IMR-90 (cell line): ENCODE results near the gene RPH3AL. TPM values are rescaled to one million over a fixed set of nuclear protein-coding genes. Genes with fewer than 3 reads are reported as not detected.

Experiments
- ATAC-seq: fragments of 200-7000 bp; cut with Tn5 transposase; 2 replicates; pipeline ENCODE4 v1.9.1; 2020; ENCODE audit warnings: low read depth, mild to moderate bottlenecking, moderate library complexity
- BruUV-seq: library from RNA; stranded (reverse); fragments of 400-500 nt; replicated peaks from 2 replicates; lab custom pipeline; 2021; lab: Mats Ljungman, UMichigan
- CTCF ChIA-PET: fragments of 300-600 bp; formaldehyde crosslinking; extraction: SDS; loops from one replicate; lab custom pipeline; 2021; ENCODE audit warnings: antibody characterized with exemption; lab: Yijun Ruan, JAX
- POLR2A ChIA-PET: fragments of 300-600 bp; sonication (Branson Sonifier 250); formaldehyde crosslinking; loops from one replicate; lab custom pipeline; 2022; ENCODE audit warnings: antibody characterized with exemption; ENCODE audit not compliant: unreplicated experiment; lab: Charles Lee
- DNase-seq: peaks from one replicate; pipeline ENCODE4 v3.0.0; 2013
- H2AFZ ChIP-seq: replicated peaks from 2 replicates; pipeline ENCODE3; 2013; ENCODE audit warnings: low read length, mild to moderate bottlenecking; ENCODE audit not compliant: poor library complexity
- H2AK5ac ChIP-seq: 2 replicates; pipeline ENCODE4 v1.6.1; 2013; ENCODE audit warnings: low read depth, low read length, inconsistent platforms
- H2AK9ac ChIP-seq: replicated peaks from 2 replicates; pipeline ENCODE3; 2013; ENCODE audit warnings: mild to moderate bottlenecking, low read depth, low read length, moderate library complexity; ENCODE audit not compliant: poor library complexity
- H2BK120ac ChIP-seq: 2 replicates; pipeline ENCODE4 v1.6.1; 2013; ENCODE audit warnings: low read depth, low read length, inconsistent platforms
- H2BK15ac ChIP-seq: 3 replicates; pipeline ENCODE4 v1.6.1; 2013; ENCODE audit warnings: low read depth, low read length, inconsistent platforms
- H2BK20ac ChIP-seq: 2 replicates; pipeline ENCODE4 v1.6.1; 2013; ENCODE audit warnings: low read depth, mild to moderate bottlenecking, inconsistent platforms, low read length, moderate library complexity
- H2BK5ac ChIP-seq: 2 replicates; pipeline ENCODE4 v1.6.1; 2013; ENCODE audit warnings: mild to moderate bottlenecking, low read depth, low read length, inconsistent platforms; ENCODE audit not compliant: poor library complexity, severe bottlenecking
- H3K14ac ChIP-seq: replicated peaks from 2 replicates; pipeline ENCODE4 v1.6.1; 2013; ENCODE audit warnings: low read depth, low read length, inconsistent platforms
- H3K18ac ChIP-seq: 2 replicates; pipeline ENCODE4 v1.6.1; 2013; ENCODE audit warnings: low read depth, low read length, control low read depth
- H3K23ac ChIP-seq: 2 replicates; pipeline ENCODE4 v1.6.1; 2013; ENCODE audit warnings: low read depth, low read length, inconsistent platforms
- H3K27ac ChIP-seq: 2 replicates; pipeline ENCODE4 v1.5.1; 2013; ENCODE audit warnings: mild to moderate bottlenecking, control low read depth, low read length; ENCODE audit not compliant: insufficient read depth
- H3K27me3 ChIP-seq: 2 replicates; pipeline ENCODE4 v1.6.1; 2013; ENCODE audit warnings: low read length; ENCODE audit not compliant: control insufficient read depth, insufficient read depth
- H3K36me3 ChIP-seq: 2 replicates; pipeline ENCODE4 v1.6.1; 2013; ENCODE audit warnings: low read length, mixed read lengths; ENCODE audit not compliant: control insufficient read depth, insufficient read depth
- H3K4ac ChIP-seq: 2 replicates; pipeline ENCODE4 v1.6.1; 2013; ENCODE audit warnings: low read depth, low read length, inconsistent platforms
- H3K4me1 ChIP-seq: 2 replicates; pipeline ENCODE4 v1.6.1; 2013; ENCODE audit warnings: low read length, mixed read lengths; ENCODE audit not compliant: control insufficient read depth, insufficient read depth
- H3K4me2 ChIP-seq: 2 replicates; pipeline ENCODE4 v1.6.1; 2013; ENCODE audit warnings: low read depth, mild to moderate bottlenecking, control low read depth, low read length, moderate library complexity
- H3K4me3 ChIP-seq: 2 replicates; pipeline ENCODE4 v1.5.1; 2013; ENCODE audit warnings: low read depth, mild to moderate bottlenecking, control low read depth, low read length, moderate library complexity; ENCODE audit not compliant: insufficient read depth
- H3K56ac ChIP-seq: 2 replicates; pipeline ENCODE4 v1.6.1; 2013; ENCODE audit warnings: low read length, inconsistent platforms; ENCODE audit not compliant: insufficient read depth; ENCODE audit errors: extremely low read depth
- H3K79me1 ChIP-seq, 2 experiments: 2 replicates each; pipeline ENCODE4 v1.6.1; 2013; ENCODE audit warnings: low read length in 2 of 2, inconsistent platforms in 1 of 2, low read depth in 1 of 2
- H3K9ac ChIP-seq: 2 replicates; pipeline ENCODE4 v1.6.1; 2013; ENCODE audit warnings: low read depth, low read length, control low read depth
- H3K9me1 ChIP-seq: 2 replicates; pipeline ENCODE4 v1.6.1; 2013; ENCODE audit warnings: low read length, inconsistent platforms; ENCODE audit not compliant: insufficient read depth
- H3K9me3 ChIP-seq: 2 replicates; pipeline ENCODE4 v1.6.1; 2013; ENCODE audit warnings: low read length; ENCODE audit not compliant: control insufficient read depth, insufficient read depth
- H4K20me1 ChIP-seq: 2 replicates; pipeline ENCODE4 v1.6.1; 2013; ENCODE audit warnings: low read length, inconsistent platforms; ENCODE audit not compliant: insufficient read depth
- H4K5ac ChIP-seq: 2 replicates; pipeline ENCODE4 v1.6.1; 2013; ENCODE audit warnings: mild to moderate bottlenecking, low read depth, low read length, control low read depth
- H4K8ac ChIP-seq, 2 experiments: 2 replicates each; pipeline ENCODE4 v1.6.1; 2013; ENCODE audit warnings: low read depth in 2 of 2, low read length in 2 of 2, control low read depth in 1 of 2, inconsistent platforms in 1 of 2
- H4K91ac ChIP-seq: 2 replicates; pipeline ENCODE4 v1.6.1; 2013; ENCODE audit warnings: low read depth, low read length, inconsistent platforms; ENCODE audit not compliant: insufficient read depth
- BHLHE40 ChIP-seq: fragments of 150-350 bp; IDR thresholded peaks from 2 replicates; pipeline ENCODE4 v1.6.1; 2016; ENCODE audit warnings: mild to moderate bottlenecking, low read depth, low read length
- CEBPB ChIP-seq: IDR thresholded peaks from 2 replicates; pipeline ENCODE4 v1.6.1; 2012; ENCODE audit warnings: low read depth, low read length, improper control_type of control experiment
- CHD1 ChIP-seq: IDR thresholded peaks from 2 replicates; pipeline ENCODE4 v1.6.1; 2012; ENCODE audit warnings: low read depth, low read length, improper control_type of control experiment
- CTCF ChIP-seq: conservative IDR thresholded peaks from 2 replicates; pipeline ENCODE4 v1.5.1; 2012; ENCODE audit warnings: mild to moderate bottlenecking, low read depth, low read length, improper control_type of control experiment
- ELK1 ChIP-seq: fragments of 150-350 bp; IDR thresholded peaks from 2 replicates; pipeline ENCODE4 v1.6.1; 2016; ENCODE audit warnings: low read depth, mild to moderate bottlenecking, low read length, moderate library complexity, borderline replicate concordance
- MAFK ChIP-seq: IDR thresholded peaks from 2 replicates; pipeline ENCODE4 v1.6.1; 2012; ENCODE audit warnings: low read depth, low read length, improper control_type of control experiment
- MAZ ChIP-seq: IDR thresholded peaks from 2 replicates; pipeline ENCODE4 v1.6.1; 2012; ENCODE audit warnings: low read depth, mild to moderate bottlenecking, low read length, improper control_type of control experiment, moderate library complexity, borderline replicate concordance
- MXI1 ChIP-seq: IDR thresholded peaks from 2 replicates; pipeline ENCODE4 v1.6.1; 2012; ENCODE audit warnings: low read depth, mild to moderate bottlenecking, low read length, moderate library complexity, borderline replicate concordance
- NFE2L2 ChIP-seq: fragments of 150-350 bp; IDR thresholded peaks from 2 replicates; pipeline ENCODE4 v1.6.1; 2016; ENCODE audit warnings: low read depth, mild to moderate bottlenecking, low read length
- POLR2A ChIP-seq: IDR thresholded peaks from 2 replicates; pipeline ENCODE4 v1.6.1; 2012; ENCODE audit warnings: mild to moderate bottlenecking, low read depth, low read length
- RAD21 ChIP-seq: IDR thresholded peaks from 2 replicates; pipeline ENCODE4 v1.6.1; 2012; ENCODE audit warnings: low read length, improper control_type of control experiment
- RCOR1 ChIP-seq: IDR thresholded peaks from 2 replicates; pipeline ENCODE4 v1.6.1; 2012; ENCODE audit warnings: mild to moderate bottlenecking, low read length, improper control_type of control experiment; ENCODE audit not compliant: insufficient replicate concordance
- RFX5 ChIP-seq: IDR thresholded peaks from 2 replicates; pipeline ENCODE4 v1.8.0; 2012; ENCODE audit warnings: low read depth, mild to moderate bottlenecking, low read length, moderate library complexity
- SMC3 ChIP-seq: fragments of 150-350 bp; IDR thresholded peaks from 2 replicates; pipeline ENCODE4 v1.6.1; 2016; ENCODE audit warnings: low read depth, mild to moderate bottlenecking, antibody characterized with exemption, low read length, moderate library complexity
- WGBS, 2 experiments: methylation state at CpG; one replicate each; pipeline versions ENCODE4 v1.1.5 to v1.1.7; 2013; ENCODE audit warnings: missing lambda C conversion rate in 2 of 2; ENCODE audit not compliant: insufficient read length in 1 of 2; ENCODE audit errors: extremely low coverage in 2 of 2; 5-methylcytosine and 5-hydroxymethylcytosine counted together
- dilution Hi-C: fragments of 300-500 bp; cut with HindIII; formaldehyde crosslinking; loops from one replicate; pipeline ENCODE4 v1.14.3; 2018; ENCODE audit warnings: low sequenced_read_pairs; ENCODE audit not compliant: unreplicated experiment
- in situ Hi-C: fragments of 300-500 bp; cut with MboI; formaldehyde crosslinking; loops from 3 replicates; pipeline ENCODE4 v1.14.3; 2019; ENCODE audit warnings: low sequenced_read_pairs, inconsistent platforms, mixed read lengths
- intact Hi-C: fragments of 100-400 bp; cut with micrococcal nuclease; formaldehyde crosslinking; loops from 2 replicates; pipeline ENCODE4 v1.10.0; 2022
- polyA plus RNA-seq, 3 experiments: library from polyadenylated mRNA; depleted of rRNA; stranded (reverse); fragments of >200 nt; gene quantifications; 2 replicates each; pipeline ENCODE4 v1.2.3, GENCODE V29; 2012; ENCODE audit warnings: low replicate concordance in 1 of 3
- total RNA-seq: library from RNA; depleted of rRNA; stranded (reverse); fragments of >200 nt; gene quantifications from 2 replicates; pipeline ENCODE4 v1.2.3, GENCODE V29; 2012

The RPH3AL gene
- total and polyA plus RNA-seq, 2 of the 4 experiments (the other 2 are of a cell fraction), result 1.8 to 2.5 TPM

- Histone ChIP-seq H3K14ac (no peak overlapping the region), H2AFZ (no peak overlapping the region), H4K20me1 (no peaks in the 10 kb centered on the region), H3K9me1 (no peaks in the 10 kb centered on the region), H3K56ac (no peak overlapping the region), H3K23ac (no peak overlapping the region), H3K27ac (no peak overlapping the region), H3K18ac (no peak overlapping the region), H3K4me2 (no peak overlapping the region), H3K4me3 (no peak overlapping the region), H3K9me3 (peaks cover 3% of the 10 kb centered on the region; the same call in 1 of the 2 replicates), H3K36me3 (no peaks in the 10 kb centered on the region), H2BK15ac (no peak overlapping the region), H2BK20ac (no peak overlapping the region), H2BK5ac (no peak overlapping the region), H2BK120ac (no peak overlapping the region), H4K91ac (no peak overlapping the region), H4K5ac (no peak overlapping the region), H2AK9ac (no peak overlapping the region), H3K9ac (no peak overlapping the region), H4K8ac (no peak overlapping the region), H3K4me1 (no peaks in the 10 kb centered on the region), H3K79me1 (no peaks in the 10 kb centered on the region), H3K27me3 (peaks cover 9% of the 10 kb centered on the region; the same call in 1 of the 2 replicates), H3K4ac (no peak overlapping the region), H2AK5ac (no peak overlapping the region)
- TF ChIP-seq NFE2L2 (no peak), MAFK (no peak), CHD1 (no peak), SMC3 (no peak), CTCF (no peak), MXI1 (no peak), RCOR1 (no peak), RAD21 (no peak), POLR2A (no peak), ELK1 (no peak), MAZ (no peak), RFX5 (no peak), BHLHE40 (no peak), CEBPB (no peak)
- ChIA-PET CTCF (no interaction called here), POLR2A (no interaction called here)
- intact Hi-C loops, result no loop called here
- no peak for ATAC-seq
- no peak for DNase-seq
- dilution Hi-C loops, result no loop called here
- in situ Hi-C loops, result no loop called here
- BruUV-seq, result no TSS peak
- 88% methylated on average over 9 of the region's 27 CpGs; no CpG with 5 or more reads in 1 of the 2 experiments for WGBS, 2 experiments
Observed at GRCh38 chr17:269616-270514, 82.7 kb downstream of the RPH3AL start.
